DOHH2 (cell line): ENCODE data around the gene ANKRD65.
"Not testable (repeated sequence)": the region's sequence is repeated elsewhere in the genome, so short reads cannot be mapped to it uniquely, and the experiment has no call there.

Source experiments
- H3F3A ChIP-seq: fragments of 200-600 bp; sonication (generic), shearing (Covaris generic); 2 replicates; pipeline ENCODE4 v1.6.0; 2016; ENCODE audit warnings: antibody characterized with exemption, mild to moderate bottlenecking; ENCODE audit not compliant: control insufficient read depth, insufficient read depth
- H3K27ac ChIP-seq: fragments of 200-600 bp; sonication (generic); 2 replicates; pipeline ENCODE4 v1.5.1; 2014; ENCODE audit warnings: low read depth, mild to moderate bottlenecking, low read length, moderate library complexity
- H3K27me3 ChIP-seq: fragments of 200-600 bp; sonication (generic); 2 replicates; pipeline ENCODE4 v1.6.1; 2014; ENCODE audit warnings: mild to moderate bottlenecking, low read length, mixed read lengths; ENCODE audit not compliant: control insufficient read depth
- H3K36me3 ChIP-seq: fragments of 200-600 bp; sonication (generic); 2 replicates; pipeline ENCODE4 v1.6.1; 2014; ENCODE audit warnings: mild to moderate bottlenecking, low read length, moderate library complexity, mixed read lengths; ENCODE audit not compliant: control insufficient read depth
- H3K4me1 ChIP-seq: fragments of 200-600 bp; sonication (generic); 2 replicates; pipeline ENCODE4 v1.6.1; 2014; ENCODE audit warnings: mild to moderate bottlenecking, low read length, mixed read lengths; ENCODE audit not compliant: control insufficient read depth
- H3K4me2 ChIP-seq: fragments of 200-600 bp; sonication (generic); 2 replicates; pipeline ENCODE4 v1.6.0; 2014; ENCODE audit warnings: mild to moderate bottlenecking, low read length, moderate library complexity
- H3K4me3 ChIP-seq: fragments of 200-600 bp; sonication (generic); 2 replicates; pipeline ENCODE4 v1.5.1; 2014; ENCODE audit warnings: mild to moderate bottlenecking, low read length, mixed read lengths
- H3K79me2 ChIP-seq: fragments of 200-600 bp; sonication (generic); 2 replicates; pipeline ENCODE4 v1.6.1; 2014; ENCODE audit warnings: mild to moderate bottlenecking, low read length, mixed read lengths; ENCODE audit not compliant: control insufficient read depth
- H3K9me2 ChIP-seq: fragments of 200-600 bp; sonication (generic); replicated peaks from 2 replicates; pipeline ENCODE4 v1.6.1; 2014; ENCODE audit warnings: mild to moderate bottlenecking, low read length, mixed read lengths; ENCODE audit not compliant: control insufficient read depth
- H3K9me3 ChIP-seq: fragments of 200-600 bp; sonication (generic); 2 replicates; pipeline ENCODE4 v1.6.1; 2014; ENCODE audit warnings: antibody characterized with exemption, low read length, mixed read lengths; ENCODE audit not compliant: control insufficient read depth, insufficient read depth
- H4K20me1 ChIP-seq: fragments of 200-600 bp; sonication (generic); 2 replicates; pipeline ENCODE4 v1.6.0; 2014; ENCODE audit warnings: low read depth, mild to moderate bottlenecking, antibody characterized with exemption, low read length, moderate library complexity; ENCODE audit not compliant: control insufficient read depth, insufficient read depth
- EZH2phosphoT487 ChIP-seq: fragments of 200-600 bp; sonication (generic); IDR thresholded peaks from 2 replicates; pipeline ENCODE4 v1.6.1; 2017; ENCODE audit warnings: borderline replicate concordance, mild to moderate bottlenecking, antibody characterized with exemption, low read length, moderate library complexity, mixed read lengths
- TF ChIP-seq, protein P1 (sequence below): fragments of 200-600 bp; sonication (generic); IDR thresholded peaks from one replicate; pipeline ENCODE4 v1.5.1; 2014; ENCODE audit warnings: antibody characterized with exemption, mild to moderate bottlenecking, low read depth, low read length; ENCODE audit not compliant: poor library complexity, severe bottlenecking

Gene ANKRD65

DNA sequence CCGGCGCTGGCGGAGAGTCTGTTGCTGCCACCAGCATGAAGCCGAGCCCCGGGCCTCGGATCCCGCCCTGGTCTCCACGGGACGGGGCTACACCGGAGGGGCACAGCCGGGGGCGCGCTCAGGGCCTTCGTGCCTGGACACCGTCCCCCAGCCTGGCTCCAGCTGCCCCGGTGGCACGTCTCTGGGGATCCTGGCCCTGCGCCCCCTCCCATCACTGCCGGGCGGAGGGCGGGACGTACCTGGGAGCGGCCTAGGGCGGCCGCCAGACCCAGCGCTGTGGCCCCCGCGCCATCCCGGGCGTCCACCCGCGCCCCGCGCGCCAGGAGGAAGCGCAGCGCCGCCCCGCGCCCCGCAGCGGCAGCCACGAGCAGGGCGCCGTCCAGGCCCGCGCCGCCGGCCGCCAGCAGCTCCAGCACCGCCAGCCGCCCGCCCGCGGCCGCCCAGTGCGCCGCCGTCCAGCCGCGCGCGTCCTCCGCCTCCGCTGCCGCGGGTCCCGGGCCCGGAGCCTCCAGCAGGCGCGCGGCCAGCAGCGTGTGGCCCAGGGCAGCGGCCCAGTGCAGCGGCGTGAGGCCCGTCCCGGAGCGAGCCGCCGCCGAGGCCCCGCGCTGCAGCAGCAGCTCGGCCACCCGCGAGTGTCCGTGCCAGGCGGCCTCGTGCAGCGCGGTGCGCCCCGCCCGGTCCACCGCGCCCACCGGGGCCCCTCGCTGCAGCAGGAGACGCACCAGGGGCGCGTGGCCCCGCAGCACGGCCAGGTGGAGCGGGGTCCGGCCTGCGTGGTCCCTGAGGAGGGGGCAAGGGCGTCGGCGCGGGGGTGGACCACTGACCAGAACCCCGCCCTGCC is 1.0 kb downstream of the ANKRD65 start:
- H3K4me2 ChIP-seq: no peak overlapping the region
- no peak overlapping the region for H3K27ac ChIP-seq
- H4K20me1 ChIP-seq: 0 out of 2 replicates have a peak, but pooled peaks cover 3% of the 10 kb centered on the region
- H3K9me3 ChIP-seq: no peaks in the 10 kb centered on the region
- no peaks in the 10 kb centered on the region for H3F3A ChIP-seq
- H3K36me3 ChIP-seq: no peaks in the 10 kb centered on the region
- 0 out of 2 replicates have a peak, but pooled peaks cover 7% of the 10 kb centered on the region for H3K27me3 ChIP-seq
- TF ChIP-seq, protein P1, sequence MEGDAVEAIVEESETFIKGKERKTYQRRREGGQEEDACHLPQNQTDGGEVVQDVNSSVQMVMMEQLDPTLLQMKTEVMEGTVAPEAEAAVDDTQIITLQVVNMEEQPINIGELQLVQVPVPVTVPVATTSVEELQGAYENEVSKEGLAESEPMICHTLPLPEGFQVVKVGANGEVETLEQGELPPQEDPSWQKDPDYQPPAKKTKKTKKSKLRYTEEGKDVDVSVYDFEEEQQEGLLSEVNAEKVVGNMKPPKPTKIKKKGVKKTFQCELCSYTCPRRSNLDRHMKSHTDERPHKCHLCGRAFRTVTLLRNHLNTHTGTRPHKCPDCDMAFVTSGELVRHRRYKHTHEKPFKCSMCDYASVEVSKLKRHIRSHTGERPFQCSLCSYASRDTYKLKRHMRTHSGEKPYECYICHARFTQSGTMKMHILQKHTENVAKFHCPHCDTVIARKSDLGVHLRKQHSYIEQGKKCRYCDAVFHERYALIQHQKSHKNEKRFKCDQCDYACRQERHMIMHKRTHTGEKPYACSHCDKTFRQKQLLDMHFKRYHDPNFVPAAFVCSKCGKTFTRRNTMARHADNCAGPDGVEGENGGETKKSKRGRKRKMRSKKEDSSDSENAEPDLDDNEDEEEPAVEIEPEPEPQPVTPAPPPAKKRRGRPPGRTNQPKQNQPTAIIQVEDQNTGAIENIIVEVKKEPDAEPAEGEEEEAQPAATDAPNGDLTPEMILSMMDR: no peak
- TF ChIP-seq EZH2phosphoT487: no peak
- H3K4me1 ChIP-seq: no peaks in the 10 kb centered on the region
- H3K79me2 ChIP-seq: no peaks in the 10 kb centered on the region
- no peaks in the 10 kb centered on the region for H3K9me2 ChIP-seq
- H3K4me3 ChIP-seq: no peak overlapping the region

DNA sequence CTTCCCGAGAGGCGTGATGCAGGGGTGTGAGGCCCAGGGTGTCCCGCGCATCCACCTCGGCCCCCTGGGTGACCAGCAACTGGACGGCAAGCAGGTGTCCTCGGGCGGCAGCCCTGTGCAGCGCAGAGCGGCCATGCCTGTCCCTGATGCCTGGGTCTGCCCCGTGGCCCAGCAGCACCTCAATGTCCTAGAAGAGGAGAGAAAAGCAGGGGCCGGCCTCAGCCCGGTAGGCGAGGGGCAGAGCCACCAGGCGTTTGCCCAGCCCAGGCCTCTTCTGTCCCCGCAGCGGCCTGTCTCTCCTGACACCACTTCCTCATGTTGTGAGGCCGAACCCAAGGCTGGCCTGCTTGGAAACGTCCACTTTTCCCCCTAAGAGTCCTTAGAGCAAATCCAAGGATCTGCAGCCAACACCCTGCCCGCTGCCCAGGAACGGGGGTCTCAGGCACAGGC is 1.7 kb downstream of the ANKRD65 start:
- H3K4me2 ChIP-seq: no peak overlapping the region
- H3K79me2 ChIP-seq: no peaks in the 10 kb centered on the region
- no peaks in the 10 kb centered on the region for H3K4me1 ChIP-seq
- TF ChIP-seq, protein P1: no peak
- no peak for TF ChIP-seq EZH2phosphoT487
- no peaks in the 10 kb centered on the region for H3F3A ChIP-seq
- no peaks in the 10 kb centered on the region for H3K9me3 ChIP-seq
- no peak overlapping the region for H3K27ac ChIP-seq
- H3K27me3 ChIP-seq: 0 out of 2 replicates have a peak, but pooled peaks cover 7% of the 10 kb centered on the region
- H4K20me1 ChIP-seq: 0 out of 2 replicates have a peak, but pooled peaks cover 3% of the 10 kb centered on the region
- no peaks in the 10 kb centered on the region for H3K36me3 ChIP-seq
- H3K9me2 ChIP-seq: no peaks in the 10 kb centered on the region
- H3K4me3 ChIP-seq: no peak overlapping the region

- no peak overlapping the region for H3K4me2 ChIP-seq
These were observed 2.4 kb downstream of the ANKRD65 start for GRCh38 chr1:1418464-1419362.

GRCh38 chr1:1417825-1418463 is 3.1 kb downstream of the ANKRD65 start:
- H3K27ac ChIP-seq, H3K4me2 ChIP-seq, H3K9me3 ChIP-seq, H3F3A ChIP-seq, H3K79me2 ChIP-seq, H3K36me3 ChIP-seq, H3K4me3 ChIP-seq, H4K20me1 ChIP-seq, H3K9me2 ChIP-seq, H3K4me1 ChIP-seq, H3K27me3 ChIP-seq: not testable (repeated sequence)

More at GRCh38 chr1:1418464-1419362, 2.4 kb downstream of the ANKRD65 start:
- Histone ChIP-seq H3K9me3 (no peaks in the 10 kb centered on the region), H3K36me3 (no peaks in the 10 kb centered on the region), H3K4me3 (no peak overlapping the region), H3K27ac (no peak overlapping the region), H3K4me1 (no peaks in the 10 kb centered on the region), H3K27me3 (0 out of 2 replicates have a peak, but pooled peaks cover 7% of the 10 kb centered on the region), H4K20me1 (0 out of 2 replicates have a peak, but pooled peaks cover 3% of the 10 kb centered on the region), H3F3A (no peaks in the 10 kb centered on the region), H3K9me2 (no peaks in the 10 kb centered on the region), H3K79me2 (no peaks in the 10 kb centered on the region)
- TF ChIP-seq EZH2phosphoT487: no peak
- TF ChIP-seq, protein P1: no peak

- H3K27ac ChIP-seq, H3K4me1 ChIP-seq, H4K20me1 ChIP-seq, H3K36me3 ChIP-seq, H3K4me3 ChIP-seq, H3K9me2 ChIP-seq, H3F3A ChIP-seq, H3K4me2 ChIP-seq, H3K79me2 ChIP-seq, H3K9me3 ChIP-seq, H3K27me3 ChIP-seq: not testable (repeated sequence)
These were observed 3.7 kb downstream of the ANKRD65 start for GRCh38 chr1:1417396-1417795.
